PC-9 (cell line): ENCODE measurements around the gene TUBA1B.

Source experiments
- CTCF ChIP-seq: fragments of 200-600 bp; sonication (generic); conservative IDR thresholded peaks from 2 replicates; pipeline ENCODE4 v1.6.1; 2017; ENCODE audit warnings: mixed run types, antibody characterized with exemption, mild to moderate bottlenecking, moderate library complexity
- EZH2 ChIP-seq: fragments of 200-600 bp; sonication (generic); IDR thresholded peaks from 2 replicates; pipeline ENCODE4 v1.8.0; 2017; ENCODE audit warnings: antibody characterized with exemption, low read depth

DNA sequence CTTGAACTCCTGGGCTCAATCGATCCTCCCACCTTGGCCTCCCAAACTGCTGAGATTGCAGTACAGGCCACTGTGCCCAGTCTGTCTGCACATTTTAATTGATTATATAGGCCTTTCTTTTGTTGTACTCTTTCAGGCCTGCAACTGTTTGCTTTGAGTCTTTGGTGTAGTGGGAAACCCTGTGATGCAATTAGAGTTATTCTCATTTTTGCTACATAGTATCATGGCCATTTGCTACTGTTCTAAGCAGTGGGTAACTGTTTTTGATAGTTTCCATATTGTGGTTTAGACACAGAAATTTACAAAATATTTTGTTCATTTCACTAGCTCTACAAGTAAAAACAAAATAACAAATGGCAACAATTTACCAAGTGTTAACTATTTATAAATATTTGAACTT, 6.3 kb upstream of the TUBA1B start:
- TF ChIP-seq EZH2: no peak
- TF ChIP-seq CTCF: no peak
